Heart right ventricle (tissue), 16 donors: ENCODE results near the gene NMBR. TPM values are rescaled to one million over a fixed set of nuclear protein-coding genes. Genes with fewer than 3 reads are reported as not detected.
"Not testable (repeated sequence)": the region's sequence is repeated elsewhere in the genome, so short reads cannot be mapped to it uniquely, and the experiment has no call there.

Experiments
- ATAC-seq, 8 donors: fragments of 200-7000 bp; cut with Tn5 transposase; one replicate each; pipeline ENCODE4 v1.9.1; 2020; ENCODE audit warnings: mild to moderate bottlenecking in 8 of 8, moderate library complexity in 8 of 8, moderate number of reproducible peaks in 1 of 8
- DNase-seq, 2 donors: peaks; one replicate each; pipeline ENCODE4 v3.0.0-alpha.2; 2020
- H3K27ac ChIP-seq, 10 donors: fragments of 200-600 bp; sonication (generic) in 2 of 10; one replicate each; pipeline versions ENCODE4 v1.5.0 to v1.8.0; 2020 to 2022; ENCODE audit warnings: mild to moderate bottlenecking in 3 of 10
- H3K27me3 ChIP-seq, 7 donors: fragments of 200-600 bp; one replicate each; pipeline ENCODE4 v1.8.0; 2021 to 2022; ENCODE audit warnings: mild to moderate bottlenecking in 2 of 7
- H3K36me3 ChIP-seq, 9 donors: fragments of 200-600 bp; sonication (generic) in 1 of 9; one replicate each; pipeline versions ENCODE4 v1.5.0 to v1.8.0; 2020 to 2022; ENCODE audit warnings: mild to moderate bottlenecking in 2 of 9
- H3K4me1 ChIP-seq, 9 donors: fragments of 200-600 bp; sonication (generic) in 1 of 9; one replicate each; pipeline versions ENCODE4 v1.5.0 to v1.8.0; 2020 to 2022; ENCODE audit warnings: mild to moderate bottlenecking in 4 of 9
- H3K4me3 ChIP-seq, 10 donors: fragments of 200-600 bp; sonication (generic) in 2 of 10; one replicate each; pipeline versions ENCODE4 v1.5.0 to v1.8.0; 2020 to 2022; ENCODE audit warnings: mild to moderate bottlenecking in 7 of 10, moderate library complexity in 2 of 10
- H3K9me3 ChIP-seq, 11 donors: fragments of 200-600 bp in 10 of 11; sonication (generic) in 2 of 11; one replicate each; pipeline versions ENCODE4 v1.5.0 to v1.8.0; 2013 to 2022; ENCODE audit warnings: mild to moderate bottlenecking in 2 of 11, control low read depth in 1 of 11, moderate library complexity in 1 of 11
- WGBS, 2 donors: extraction: QIAGEN DNeasy Blood & Tissue Kit; methylation state at CpG; one replicate each; pipeline ENCODE4 v1.1.7; 2013; ENCODE audit warnings: inconsistent platforms in 1 of 2; 5-methylcytosine and 5-hydroxymethylcytosine counted together
- intact Hi-C, 10 donors: fragments of 100-400 bp; cut with DNase I; formaldehyde crosslinking; loops; one replicate each; pipeline versions ENCODE4 v1.11.1 to v1.14.2; 2022
- polyA plus RNA-seq, 2 donors: library from polyadenylated mRNA; stranded (reverse); fragments of 200-250 nt; gene quantifications; one replicate each; pipeline ENCODE4 v1.2.3, GENCODE V29; 2013
- total RNA-seq, 10 donors: library from RNA; stranded (reverse); fragmentation: NEBNext Ultra II Directional in 3 of 10; extraction: Animal tissue kit (Norgen Biotek cat#: 25700) in 3 of 10; gene quantifications; one replicate each; pipeline versions ENCODE4 v1.2.1 to v1.2.4, GENCODE V29; 2021 to 2023
- TF ChIP-seq, protein P1 (sequence below), 9 donors: fragments of 200-600 bp; sonication (generic) in 2 of 9; IDR thresholded peaks; one replicate each; pipeline versions ENCODE4 v1.5.0 to v1.8.0; 2021 to 2022; ENCODE audit warnings: antibody characterized with exemption in 9 of 9, mild to moderate bottlenecking in 5 of 9, moderate library complexity in 1 of 9
- donor health status: Arrhythmogenic right ventricular cardiomyopathy.
- donor health status: ischemic (EF 13 %, LVEDD 7.1; RV severe dilation, severe dysfunction).
- donor health status: healthy with polysubstance abuse.
- donor health status: DM: no; HTN: yes; CAD: no.
- donor health status: DM: no; HTN: no; CAD: no.
- donor health status: ischemic (EF 25% LVEDD 6.9; RV normal size, moderate dysfunction).
- donor health status: ischemic (EF 25% LVEDD 5.7; RV mildly dilated, moderate dysfunction).
- donor health status: healthy.
- donor health status: DM: yes; HTN: yes; CAD: no.
- donor health status: Ischemic cardiomyopathy.
- donor health status: ischemic (EF 35%, LVEDD 5.7; RV mildly dilated, moderate dysfunction).
- donor health status: nonischemic (EF 11% LVEDD 7.7; RV severe dilation, severe dysfunction).
- donor health status: DM: yes; HTN: yes; CAD: no.
- donor health status: PGD.
- donor health status: ischemic (EF 29% LVEDD 5.4; RV normal size, mild dysfunction).
- donor health status: nonischemic (EF 23%, LVEDD 6.1; RV moderate dilation, normal function).

The NMBR gene
- total and polyA plus RNA-seq, 12 donors: not detected

DNA sequence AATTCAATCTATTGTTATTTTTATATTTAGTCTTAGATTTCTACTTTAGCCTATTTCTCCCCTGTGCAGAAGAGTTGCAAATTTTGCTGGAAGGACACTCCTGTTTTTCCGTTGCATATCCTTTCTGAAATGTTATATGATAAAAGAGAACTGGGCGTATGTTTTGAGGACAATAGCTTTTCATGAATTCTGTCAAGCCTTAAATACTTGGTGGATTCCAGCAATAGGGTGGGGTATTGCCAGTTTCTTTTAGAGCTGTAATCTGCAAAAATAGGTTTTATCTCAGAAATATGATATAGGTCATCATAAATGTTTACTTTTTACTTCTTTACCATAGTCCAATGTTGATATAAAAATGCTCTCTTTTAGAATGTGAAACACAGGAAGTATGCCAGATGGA lies 42.1 kb upstream of the NMBR start:
- H3K36me3 ChIP-seq: peaks cover 0 to 29% (median 5%) of the 10 kb centered on the region in 9 donors
- H3K27ac ChIP-seq: no peak overlapping the region
- H3K4me1 ChIP-seq: peaks cover 0 to 20% (median 9%) of the 10 kb centered on the region in 9 donors
- 61 to 83% methylated on average over 2 of the region's 2 CpGs for WGBS, 2 donors
- no peaks in the 10 kb centered on the region for H3K27me3 ChIP-seq
- H3K9me3 ChIP-seq: no peaks in the 10 kb centered on the region
- DNase-seq (no peak), ATAC-seq (no peak)
- no peak overlapping the region for H3K4me3 ChIP-seq
- TF ChIP-seq, protein P1, sequence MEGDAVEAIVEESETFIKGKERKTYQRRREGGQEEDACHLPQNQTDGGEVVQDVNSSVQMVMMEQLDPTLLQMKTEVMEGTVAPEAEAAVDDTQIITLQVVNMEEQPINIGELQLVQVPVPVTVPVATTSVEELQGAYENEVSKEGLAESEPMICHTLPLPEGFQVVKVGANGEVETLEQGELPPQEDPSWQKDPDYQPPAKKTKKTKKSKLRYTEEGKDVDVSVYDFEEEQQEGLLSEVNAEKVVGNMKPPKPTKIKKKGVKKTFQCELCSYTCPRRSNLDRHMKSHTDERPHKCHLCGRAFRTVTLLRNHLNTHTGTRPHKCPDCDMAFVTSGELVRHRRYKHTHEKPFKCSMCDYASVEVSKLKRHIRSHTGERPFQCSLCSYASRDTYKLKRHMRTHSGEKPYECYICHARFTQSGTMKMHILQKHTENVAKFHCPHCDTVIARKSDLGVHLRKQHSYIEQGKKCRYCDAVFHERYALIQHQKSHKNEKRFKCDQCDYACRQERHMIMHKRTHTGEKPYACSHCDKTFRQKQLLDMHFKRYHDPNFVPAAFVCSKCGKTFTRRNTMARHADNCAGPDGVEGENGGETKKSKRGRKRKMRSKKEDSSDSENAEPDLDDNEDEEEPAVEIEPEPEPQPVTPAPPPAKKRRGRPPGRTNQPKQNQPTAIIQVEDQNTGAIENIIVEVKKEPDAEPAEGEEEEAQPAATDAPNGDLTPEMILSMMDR (IDR thresholded peaks at IDR 0.05): no peak
- intact Hi-C loops: no loop called here

DNA sequence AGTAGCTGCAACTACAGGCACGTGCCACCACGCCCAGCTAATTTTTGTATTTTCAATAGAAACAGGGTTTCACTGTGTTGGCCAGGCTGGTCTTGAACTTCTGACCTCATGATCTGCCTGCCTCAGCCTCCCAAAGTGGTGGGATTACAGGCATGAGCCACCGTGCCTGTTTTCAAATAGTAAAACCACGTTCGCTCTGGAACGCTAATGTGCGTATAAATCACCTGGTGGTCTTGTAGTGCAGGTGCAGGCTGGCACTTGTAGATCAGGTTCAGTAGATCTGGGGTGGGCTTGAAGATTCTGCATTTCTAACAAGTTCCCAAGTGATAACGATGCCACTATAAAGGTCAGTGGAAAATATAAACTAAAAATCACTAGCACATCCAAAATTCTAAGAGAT lies 41.4 kb upstream of the NMBR start:
- H3K4me3 ChIP-seq, DNase-seq, ATAC-seq, H3K9me3 ChIP-seq, intact Hi-C loops, H3K27me3 ChIP-seq, H3K27ac ChIP-seq: not testable (repeated sequence)
- WGBS, 2 donors: 96 to 97% methylated on average over 8 of the region's 8 CpGs
- Histone ChIP-seq H3K36me3 (peaks cover 0 to 24% (median 5%) of the 10 kb centered on the region in 9 donors), H3K4me1 (peaks cover 0 to 20% (median 9%) of the 10 kb centered on the region in 9 donors)

DNA sequence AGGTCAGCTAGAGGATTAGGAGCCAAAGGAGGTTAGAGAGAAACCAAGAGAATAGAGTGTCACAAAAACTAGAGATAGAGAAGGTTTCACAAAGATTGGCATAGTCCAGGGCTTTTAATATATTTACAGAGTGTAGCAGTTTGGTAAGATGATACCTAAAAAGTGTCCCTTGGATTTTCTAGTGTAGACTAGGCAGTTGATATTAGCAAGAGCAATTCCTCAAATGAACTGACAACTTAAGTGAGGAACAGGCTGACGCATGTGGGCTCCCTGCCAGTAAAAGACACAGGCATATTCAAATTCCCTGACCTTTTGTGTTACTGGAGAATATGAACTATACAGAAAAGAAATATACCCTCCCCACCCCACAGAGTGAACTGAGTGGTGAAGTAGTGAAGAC lies 40.3 kb upstream of the NMBR start:
- ATAC-seq: peak in 7 of 8 donors; percentile 47 to 89 (median 80)
- no peak overlapping the region for H3K4me3 ChIP-seq
- intact Hi-C loops: no loop called here
- peak overlapping the region in 3 of 10 donors; percentile 6 to 31 (median 17) for H3K27ac ChIP-seq
- WGBS, 2 donors: 9 to 16% methylated on average over 1 of the region's 1 CpG
- H3K27me3 ChIP-seq: no peaks in the 10 kb centered on the region
- no peaks in the 10 kb centered on the region for H3K9me3 ChIP-seq
- TF ChIP-seq, protein P1 (IDR thresholded peaks at IDR 0.05): no peak
- peaks cover 0 to 27% (median 5%) of the 10 kb centered on the region in 9 donors for H3K36me3 ChIP-seq
- peak; percentile 39 to 52 for DNase-seq
- peaks cover 0 to 21% (median 11%) of the 10 kb centered on the region in 9 donors for H3K4me1 ChIP-seq

DNA sequence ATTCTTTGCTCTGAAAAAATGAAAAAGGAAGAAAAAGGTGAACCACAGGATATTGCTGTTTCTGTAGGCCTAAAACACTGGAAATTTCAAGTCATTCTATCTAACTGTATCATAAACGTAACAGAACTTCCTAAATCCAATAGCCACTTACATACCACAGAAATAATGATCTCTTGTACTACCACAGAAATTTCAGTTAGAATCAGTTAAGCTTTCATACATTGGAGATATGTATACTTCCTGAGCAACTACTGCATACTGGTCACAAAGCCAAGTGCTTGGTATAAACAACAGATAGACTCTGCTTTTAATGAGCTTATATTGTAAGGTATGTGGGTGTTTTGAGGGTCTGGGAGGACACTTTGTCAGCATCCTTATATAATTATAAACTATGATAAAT lies 38.7 kb upstream of the NMBR start:
- Histone ChIP-seq H3K4me1 (peaks cover 0 to 21% (median 11%) of the 10 kb centered on the region in 9 donors), H3K9me3 (no peaks in the 10 kb centered on the region), H3K36me3 (peaks cover 0 to 24% (median 5%) of the 10 kb centered on the region in 9 donors), H3K4me3 (no peak overlapping the region), H3K27me3 (no peaks in the 10 kb centered on the region), H3K27ac (no peak overlapping the region)
- intact Hi-C loops: no loop called here
- TF ChIP-seq, protein P1 (IDR thresholded peaks at IDR 0.05): no peak
- no peak for DNase-seq
- 92 to 94% methylated on average over 1 of the region's 1 CpG for WGBS, 2 donors
- ATAC-seq: no peak

DNA sequence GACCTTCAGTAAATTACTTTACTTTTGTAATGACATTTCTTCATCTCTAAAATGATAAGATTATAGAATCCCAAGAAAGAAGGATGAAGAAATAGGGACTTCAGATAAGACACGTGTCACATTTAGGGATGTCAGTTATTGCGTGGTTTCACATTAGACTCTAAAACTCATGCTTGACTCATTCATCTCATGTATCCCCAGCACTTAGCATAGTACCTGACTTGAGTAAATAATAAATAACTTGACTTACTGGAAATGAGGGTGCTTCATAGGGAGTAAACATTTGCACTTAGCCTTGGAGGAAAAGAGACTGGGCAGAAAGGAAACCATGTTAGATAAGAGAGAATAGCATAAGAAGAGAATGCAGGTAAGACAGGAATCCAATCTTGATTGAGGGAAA lies 37.4 kb upstream of the NMBR start:
- no peak for DNase-seq
- no peak overlapping the region for H3K4me3 ChIP-seq
- H3K36me3 ChIP-seq: peaks cover 0 to 11% (median 0%) of the 10 kb centered on the region in 9 donors
- no peaks in the 10 kb centered on the region for H3K9me3 ChIP-seq
- H3K4me1 ChIP-seq: peaks cover 0 to 21% (median 11%) of the 10 kb centered on the region in 9 donors
- H3K27ac ChIP-seq: no peak overlapping the region
- 89 to 92% methylated on average over 2 of the region's 2 CpGs for WGBS, 2 donors
- intact Hi-C loops: no loop called here
- H3K27me3 ChIP-seq: no peaks in the 10 kb centered on the region
- TF ChIP-seq, protein P1 (IDR thresholded peaks at IDR 0.05): no peak
- no peak for ATAC-seq
